GM21367 (cell line): ENCODE results near the gene PRSS8.
"Not testable (repeated sequence)": the region's sequence is repeated elsewhere in the genome, so short reads cannot be mapped to it uniquely, and the experiment has no call there.

Source experiments
- ATAC-seq: cut with Tn5 transposase; IDR thresholded peaks from one replicate; pipeline ENCODE4 v1.9.1; 2021; ENCODE audit not compliant: unreplicated experiment

PRSS8 gene

DNA sequence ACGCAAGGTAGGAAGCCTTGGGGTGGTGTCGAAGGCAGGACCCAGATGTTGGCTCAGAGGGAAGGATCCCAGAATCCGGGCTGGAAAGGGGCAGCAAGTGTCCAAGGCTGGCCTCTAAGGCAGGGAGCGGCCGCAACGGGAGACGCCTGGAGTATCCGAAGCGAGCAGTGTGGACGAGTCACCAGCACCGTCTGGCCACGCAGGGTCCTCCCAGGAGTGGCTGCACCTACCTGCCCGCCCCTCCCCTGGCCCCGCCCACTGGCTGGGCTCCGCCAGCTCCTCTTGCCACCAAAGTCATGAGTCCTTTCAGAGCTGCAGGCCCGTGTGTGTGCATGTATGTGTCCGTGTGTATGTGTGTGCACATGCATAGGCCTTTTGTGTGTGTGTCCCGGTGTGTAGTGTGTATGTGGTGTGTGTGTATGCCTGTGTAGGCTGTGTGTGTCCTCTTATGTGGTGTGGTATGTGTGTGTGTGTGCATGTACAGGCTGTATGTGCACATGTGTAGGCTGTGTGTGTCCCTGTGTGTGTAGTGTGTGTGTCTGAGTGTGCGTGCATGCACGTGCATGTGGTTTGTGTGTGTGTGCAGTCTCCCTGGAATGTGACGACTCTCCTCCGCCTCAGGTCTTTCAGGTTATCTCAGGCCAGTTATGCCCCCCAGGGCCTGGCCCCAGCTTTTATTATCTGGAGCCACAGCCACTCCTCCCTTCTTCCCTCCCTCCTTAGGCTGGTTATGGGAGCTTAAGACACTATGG is at the start of gene PRSS8:
PRSS8 (minus strand) TSS at position 193 of the 752 bp plus-strand sequence. CDS start 229 bp downstream, outside the sequence.
- ATAC-seq = no peak

DNA sequence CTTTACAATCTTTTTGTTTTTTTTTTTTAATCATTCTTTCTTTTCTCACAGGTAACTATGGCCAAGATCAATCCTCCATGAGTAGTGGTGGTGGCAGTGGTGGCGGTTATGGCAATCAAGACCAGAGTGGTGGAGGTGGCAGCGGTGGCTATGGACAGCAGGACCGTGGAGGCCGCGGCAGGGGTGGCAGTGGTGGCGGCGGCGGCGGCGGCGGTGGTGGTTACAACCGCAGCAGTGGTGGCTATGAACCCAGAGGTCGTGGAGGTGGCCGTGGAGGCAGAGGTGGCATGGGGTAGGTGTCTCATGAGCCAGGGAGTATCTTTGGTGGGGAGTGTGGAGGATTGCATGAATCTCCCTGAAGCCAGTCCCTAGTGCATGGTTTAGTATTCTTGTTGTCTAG is 49.4 kb upstream of the PRSS8 start:
- no peak for ATAC-seq

DNA sequence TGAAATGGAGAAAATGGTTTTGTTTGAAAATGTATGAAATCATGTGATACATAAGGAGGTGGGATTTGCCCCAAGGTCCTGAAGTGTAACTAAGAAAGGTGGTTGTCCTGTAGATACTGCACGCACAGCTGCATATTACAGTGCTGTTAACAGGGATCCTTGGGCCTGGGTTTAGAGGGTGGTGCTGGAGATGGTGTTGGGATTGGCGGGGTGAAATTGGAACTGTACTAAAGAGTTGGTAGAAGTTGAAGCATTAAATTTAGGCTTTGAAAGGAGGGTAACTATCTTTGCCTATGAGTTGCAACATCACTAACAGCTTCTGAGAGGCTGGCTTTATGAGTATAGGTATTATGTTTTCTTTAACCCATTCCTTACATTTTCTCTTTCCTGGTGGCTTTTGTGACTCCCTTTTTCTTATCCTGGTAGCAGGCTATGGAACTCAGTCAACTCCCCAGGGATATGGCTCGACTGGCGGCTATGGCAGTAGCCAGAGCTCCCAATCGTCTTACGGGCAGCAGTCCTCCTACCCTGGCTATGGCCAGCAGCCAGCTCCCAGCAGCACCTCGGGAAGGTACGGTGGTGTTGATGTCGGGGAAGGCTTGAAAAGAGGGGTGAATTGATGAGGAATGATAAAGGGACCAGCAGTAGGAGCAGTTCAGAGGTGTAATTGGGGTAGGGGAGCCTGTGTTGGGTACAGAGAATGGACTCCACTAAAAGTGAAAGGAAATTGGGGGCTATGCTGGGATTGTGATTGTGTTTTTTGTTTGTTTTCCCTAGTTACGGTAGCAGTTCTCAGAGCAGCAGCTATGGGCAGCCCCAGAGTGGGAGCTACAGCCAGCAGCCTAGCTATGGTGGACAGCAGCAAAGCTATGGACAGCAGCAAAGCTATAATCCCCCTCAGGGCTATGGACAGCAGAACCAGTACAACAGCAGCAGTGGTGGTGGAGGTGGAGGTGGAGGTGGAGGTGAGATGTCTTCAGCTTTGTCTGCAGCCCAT is 48.2 kb upstream of the PRSS8 start:
- ATAC-seq = no peak

DNA sequence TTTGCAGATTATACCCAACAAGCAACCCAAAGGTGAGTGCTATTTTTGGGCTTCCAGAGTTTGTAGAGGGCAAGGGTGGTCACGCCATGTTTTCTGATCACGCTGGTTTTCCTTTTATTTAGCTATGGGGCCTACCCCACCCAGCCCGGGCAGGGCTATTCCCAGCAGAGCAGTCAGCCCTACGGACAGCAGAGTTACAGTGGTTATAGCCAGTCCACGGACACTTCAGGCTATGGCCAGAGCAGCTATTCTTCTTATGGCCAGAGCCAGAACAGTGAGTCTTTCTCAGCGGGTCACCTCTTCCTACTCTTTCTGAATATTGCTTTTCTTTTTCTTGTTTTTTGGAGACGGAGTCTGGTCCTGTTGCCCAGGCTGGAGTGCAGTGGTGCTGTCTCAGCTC is 46.9 kb upstream of the PRSS8 start:
- ATAC-seq = no peak

DNA sequence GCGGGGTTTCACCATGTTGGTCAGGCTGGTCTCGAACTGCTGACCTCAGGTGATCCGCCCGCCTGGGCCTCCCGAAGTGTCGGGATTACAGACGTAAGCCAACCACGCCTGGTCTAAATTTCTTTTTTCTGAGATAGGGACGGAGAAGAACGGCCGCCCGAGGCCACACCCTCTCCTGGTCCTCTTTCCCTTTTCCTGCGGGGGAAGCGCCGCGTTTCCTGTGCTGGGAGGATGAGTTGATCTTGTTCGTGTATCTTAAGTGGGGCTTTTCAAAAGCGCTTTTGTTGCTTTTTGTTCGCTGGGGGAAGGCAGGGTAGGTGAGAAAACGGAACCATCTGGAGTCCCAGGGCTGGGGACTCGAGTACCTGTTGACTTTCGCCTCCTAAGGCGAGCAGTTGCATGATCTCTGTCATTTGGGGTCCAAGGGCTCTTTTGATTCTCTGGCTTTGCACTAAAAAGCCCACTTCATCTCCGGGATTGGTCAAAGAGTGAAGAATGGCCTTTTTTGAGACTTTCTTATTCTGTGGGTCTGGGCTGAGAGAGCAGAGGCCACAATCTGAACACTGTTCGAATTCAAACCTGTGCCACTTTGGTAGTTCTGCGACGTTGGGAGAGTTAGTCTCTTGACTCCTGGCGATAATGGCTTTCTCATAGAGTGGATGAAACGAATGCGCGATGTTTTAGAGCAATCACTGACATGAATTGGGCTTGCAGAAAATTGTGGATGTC is 45.7 kb upstream of the PRSS8 start:
- no peak for ATAC-seq

DNA sequence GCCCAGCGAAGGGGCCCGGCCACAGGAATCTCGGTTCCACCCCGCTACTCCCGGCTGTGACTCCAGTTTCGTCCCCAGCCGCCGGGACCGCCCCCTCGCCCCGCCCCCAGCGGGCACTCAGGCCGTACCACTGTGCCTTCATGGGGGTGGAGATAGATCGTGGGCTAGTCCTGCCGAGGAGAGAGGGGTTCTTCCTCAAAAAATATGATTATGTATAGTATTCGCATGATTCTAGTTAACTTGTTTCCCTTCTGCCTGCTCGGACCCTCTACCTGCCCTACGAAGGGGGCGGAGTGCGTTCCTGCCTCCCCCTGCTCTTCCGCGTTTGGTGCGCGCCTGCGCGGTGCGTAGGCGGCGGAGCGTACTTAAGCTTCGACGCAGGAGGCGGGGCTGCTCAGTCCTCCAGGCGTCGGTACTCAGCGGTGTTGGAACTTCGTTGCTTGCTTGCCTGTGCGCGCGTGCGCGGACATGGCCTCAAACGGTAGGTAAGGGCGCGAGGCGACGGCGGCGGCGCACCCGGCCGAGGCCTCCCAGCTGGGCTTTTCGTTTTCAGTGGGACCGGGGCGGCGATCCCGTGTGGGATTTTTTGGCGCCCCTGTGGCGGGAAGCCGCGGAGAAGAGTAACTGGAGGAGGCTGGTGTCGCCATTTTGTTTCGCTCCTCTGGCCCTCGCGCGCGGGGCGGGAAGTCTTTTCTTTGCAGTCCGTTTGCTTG is 44.4 kb upstream of the PRSS8 start, which contains the start of gene FUS:
FUS (plus strand) TSS at position 393 of the 713 bp plus-strand sequence; CDS start at position 469, 76 bp downstream.
- peak; percentile 49 for ATAC-seq

DNA sequence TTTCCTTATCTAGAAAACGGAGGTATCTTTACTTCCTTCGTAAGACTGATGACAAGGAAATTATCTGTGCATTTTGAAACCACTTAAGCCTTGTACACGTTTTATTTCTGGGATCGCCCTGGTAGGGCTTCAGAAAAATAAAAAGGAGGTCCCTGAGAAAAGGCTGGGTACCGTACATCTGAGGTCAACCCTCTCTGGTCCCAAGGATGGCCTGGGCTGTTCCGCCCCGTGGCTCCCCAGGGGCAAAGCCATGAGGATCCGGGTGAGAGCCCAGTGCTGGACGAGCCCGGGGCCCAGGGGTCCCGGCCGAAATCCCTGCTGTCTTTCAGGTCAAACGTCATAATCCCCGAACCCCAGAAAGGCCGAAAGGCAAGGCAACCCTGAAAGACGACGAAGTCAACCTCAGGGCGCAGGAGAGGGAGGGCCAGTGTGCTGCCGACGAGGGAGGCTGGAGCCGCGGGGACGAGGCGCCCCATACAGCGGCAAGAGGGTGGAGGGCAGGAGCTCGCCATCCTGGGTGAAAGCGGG is 43.8 kb upstream of the PRSS8 start:
- peak; percentile 1 for ATAC-seq

DNA sequence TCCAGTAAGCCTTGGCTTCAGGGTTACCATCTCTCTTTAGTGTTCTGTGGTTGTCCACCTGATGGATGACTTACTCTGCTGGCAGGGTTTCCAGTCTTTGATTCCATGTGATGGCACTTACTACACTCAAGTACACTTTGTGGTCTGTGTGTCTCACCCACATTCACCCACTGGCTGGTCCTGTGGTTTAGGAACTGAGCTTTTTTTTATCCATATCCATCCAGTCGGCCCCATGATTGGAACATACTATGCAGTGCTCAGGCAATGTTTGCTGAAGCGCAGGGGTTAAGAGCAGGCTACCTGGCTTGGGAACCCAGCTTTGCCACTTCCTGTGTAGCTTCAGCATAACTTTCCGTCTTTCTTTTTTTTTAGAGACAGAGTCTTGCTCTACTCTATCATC is 41.6 kb upstream of the PRSS8 start:
- ATAC-seq = no peak

DNA sequence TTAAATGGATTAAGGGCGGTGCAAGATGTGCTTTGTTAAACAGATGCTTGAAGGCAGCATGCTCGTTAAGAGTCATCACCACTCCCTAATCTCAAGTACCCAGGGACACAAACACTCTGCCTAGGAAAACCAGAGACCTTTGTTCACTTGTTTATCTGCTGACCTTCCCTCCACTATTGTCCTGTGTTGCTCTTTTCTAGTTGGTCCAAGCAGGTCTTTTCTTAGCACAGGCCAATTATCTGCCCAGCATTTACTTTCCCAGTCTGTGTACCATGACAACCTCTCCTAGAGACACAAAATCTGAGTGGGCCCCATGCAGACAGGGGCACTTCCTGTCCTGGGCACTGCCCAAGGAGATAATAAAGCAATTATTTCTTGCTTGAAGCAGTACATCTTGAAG is 34.5 kb upstream of the PRSS8 start:
- not testable (repeated sequence) for ATAC-seq

DNA sequence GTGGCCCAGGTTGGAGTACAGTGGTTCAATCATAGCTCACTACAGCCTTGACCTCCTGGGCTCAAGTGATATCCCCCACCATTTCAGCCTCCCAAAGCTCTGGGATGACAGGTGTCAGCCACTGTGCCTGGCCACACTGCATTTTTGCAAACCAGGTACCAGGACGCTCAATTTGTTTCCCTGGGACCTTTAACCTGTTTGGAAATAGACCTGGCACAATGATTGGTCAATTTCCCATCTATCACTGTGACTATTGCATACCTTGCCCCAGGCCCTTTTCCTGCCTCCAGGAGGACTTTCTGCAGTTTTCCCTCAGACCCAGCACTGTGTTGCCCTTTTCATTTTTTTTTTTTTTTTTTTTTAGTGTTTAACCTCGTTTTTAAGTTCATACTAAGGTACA is 33.3 kb upstream of the PRSS8 start:
- ATAC-seq = no peak

DNA sequence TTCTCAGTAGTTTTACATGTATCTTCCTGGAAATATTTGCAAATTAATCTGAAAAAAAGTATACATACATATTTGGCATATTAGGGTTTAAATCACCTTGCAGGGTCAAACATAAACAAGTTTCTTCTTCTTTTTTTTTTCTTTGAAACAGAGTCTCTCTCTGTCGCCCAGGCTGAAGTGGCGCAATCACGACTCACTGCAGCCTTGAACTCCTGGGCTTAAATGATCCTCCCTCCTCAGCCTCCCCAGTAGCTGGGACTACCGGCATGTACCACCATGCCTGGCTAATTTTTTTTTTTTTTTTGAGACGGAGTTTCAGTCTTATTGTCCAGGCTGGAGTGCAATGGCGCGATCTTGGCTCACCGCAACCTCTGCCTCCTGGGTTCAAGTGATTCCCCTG is 31.8 kb upstream of the PRSS8 start:
- no peak for ATAC-seq

DNA sequence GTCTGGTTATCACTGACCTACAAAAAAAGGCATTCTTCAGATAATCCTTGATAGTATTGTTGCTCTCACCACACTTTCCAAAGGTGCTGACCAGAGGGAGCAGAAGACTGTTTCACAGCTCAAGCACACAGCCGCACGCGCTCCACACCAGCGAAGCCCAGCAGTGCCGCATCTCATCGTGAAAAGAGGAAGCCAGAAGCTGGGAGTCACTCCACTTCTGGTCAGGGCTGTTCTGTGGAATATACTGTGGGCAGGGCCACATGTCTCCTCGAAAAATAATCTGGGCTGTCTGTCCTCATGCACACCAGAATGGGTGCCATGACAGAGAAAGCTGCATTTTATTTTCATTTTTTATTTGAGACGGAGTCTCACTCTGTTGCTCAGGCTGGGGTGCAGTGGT is 21.6 kb upstream of the PRSS8 start:
- ATAC-seq = no peak

DNA sequence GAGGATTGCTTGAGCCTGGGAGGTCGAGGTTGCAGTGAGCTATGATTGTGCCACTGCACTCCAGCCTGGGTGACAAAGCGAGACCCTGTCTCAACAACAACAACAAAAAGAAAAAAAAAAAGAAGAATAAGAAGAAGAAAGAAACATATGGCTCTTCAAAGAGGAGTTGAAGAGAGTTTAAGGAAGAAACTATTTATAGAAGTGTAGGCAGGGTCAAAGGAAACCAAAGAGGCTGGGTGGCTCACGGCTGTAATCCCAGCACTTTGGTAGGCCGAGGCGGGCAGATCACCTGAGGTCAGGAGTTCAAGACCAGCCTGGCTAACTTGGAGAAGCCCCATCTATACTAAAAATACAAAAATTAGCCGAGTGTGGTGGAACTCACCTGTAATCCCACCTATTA is 15.4 kb upstream of the PRSS8 start:
- ATAC-seq = not testable (repeated sequence)

DNA sequence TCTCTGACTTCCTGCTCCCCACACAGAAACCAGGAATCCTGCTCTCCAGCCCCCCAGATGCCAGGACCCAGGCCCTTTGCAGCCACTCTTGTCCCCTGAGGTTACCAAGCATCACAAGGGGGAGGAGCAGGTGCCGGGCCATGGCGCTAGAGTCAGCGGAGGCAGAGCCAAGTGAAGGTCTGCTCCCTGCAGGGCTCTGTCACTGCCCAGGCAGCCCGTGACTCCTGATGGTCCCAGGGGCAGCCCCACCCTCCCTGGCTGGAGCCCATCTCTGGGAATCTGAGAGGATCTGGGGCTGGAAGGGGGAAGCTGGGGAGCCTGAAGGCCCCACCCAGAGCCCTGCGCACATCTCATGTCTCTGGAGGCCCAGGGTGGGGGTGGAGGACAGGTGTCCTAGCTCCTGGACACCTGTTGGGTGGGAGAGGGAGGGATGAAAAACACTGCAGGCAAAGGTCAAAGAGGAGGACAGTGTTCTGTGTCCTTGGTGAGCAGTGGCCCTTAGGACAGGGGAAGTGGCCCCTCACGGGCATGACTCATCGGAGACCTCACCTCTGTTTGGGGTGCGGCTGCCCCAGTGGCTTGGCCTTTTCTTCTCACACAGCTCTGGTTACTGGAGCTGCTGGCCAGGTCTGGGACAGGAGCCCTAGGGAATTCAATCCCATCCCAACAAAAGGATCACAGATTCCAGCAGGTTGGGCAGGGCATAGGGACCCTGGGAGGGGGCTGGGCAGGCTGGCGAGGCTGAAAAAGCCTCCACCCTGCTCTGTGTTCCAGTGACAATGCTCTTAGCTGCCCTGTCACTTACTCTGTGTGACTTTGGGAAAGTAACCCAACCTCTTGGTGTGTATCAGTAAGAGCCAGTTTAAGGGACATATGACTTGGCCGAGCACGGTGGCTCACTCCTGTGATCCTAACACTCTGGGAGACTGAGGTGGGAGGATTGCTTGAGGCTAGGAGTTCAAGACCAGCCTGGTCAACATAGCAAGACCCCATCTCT is 14.7 kb upstream of the PRSS8 start, which contains the start of gene PRSS36:
PRSS36 (minus strand) TSS at position 173 of the 997 bp plus-strand sequence; CDS start at position 142, 31 bp downstream.
- no peak for ATAC-seq

DNA sequence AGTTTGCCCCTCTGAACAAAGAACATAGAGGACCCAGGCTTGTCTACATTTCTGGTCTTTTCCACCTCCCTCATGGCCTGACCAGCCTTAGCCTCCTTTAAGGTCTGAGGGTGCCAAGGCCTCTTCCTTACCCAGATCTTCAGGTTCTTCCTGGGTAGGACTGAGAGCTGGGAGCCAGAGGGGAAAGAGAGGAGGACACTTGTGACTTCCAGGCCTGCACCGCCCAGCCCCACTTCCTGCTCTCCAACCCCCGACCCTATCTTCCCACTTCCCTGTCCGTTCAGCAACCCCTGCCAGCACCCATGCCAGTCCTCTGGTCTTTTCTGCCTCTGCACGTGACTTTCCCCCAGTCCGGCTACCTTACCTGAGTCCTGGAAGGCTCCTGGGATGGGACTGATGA is 13.8 kb upstream of the PRSS8 start:
- no peak for ATAC-seq

DNA sequence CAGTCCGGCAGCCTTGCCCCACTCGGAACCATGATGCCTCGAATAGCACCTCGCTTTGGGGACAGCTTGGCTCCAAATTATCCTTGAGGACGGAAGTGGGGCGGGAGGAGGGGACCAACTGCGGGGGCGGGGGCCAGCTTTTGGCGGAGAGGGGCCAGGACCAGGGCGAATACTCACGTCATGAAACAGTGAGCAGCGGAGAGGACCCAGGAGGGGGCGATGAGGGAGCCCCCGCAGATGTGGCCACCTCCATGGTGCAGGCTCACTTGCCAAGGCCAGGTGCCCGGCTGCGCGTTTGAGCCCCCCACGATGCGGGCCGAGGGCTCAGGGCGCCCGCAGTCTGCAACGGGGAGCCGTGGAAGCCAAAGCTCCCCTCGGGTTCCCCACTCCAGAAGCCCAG is 13.4 kb upstream of the PRSS8 start:
- no peak for ATAC-seq

DNA sequence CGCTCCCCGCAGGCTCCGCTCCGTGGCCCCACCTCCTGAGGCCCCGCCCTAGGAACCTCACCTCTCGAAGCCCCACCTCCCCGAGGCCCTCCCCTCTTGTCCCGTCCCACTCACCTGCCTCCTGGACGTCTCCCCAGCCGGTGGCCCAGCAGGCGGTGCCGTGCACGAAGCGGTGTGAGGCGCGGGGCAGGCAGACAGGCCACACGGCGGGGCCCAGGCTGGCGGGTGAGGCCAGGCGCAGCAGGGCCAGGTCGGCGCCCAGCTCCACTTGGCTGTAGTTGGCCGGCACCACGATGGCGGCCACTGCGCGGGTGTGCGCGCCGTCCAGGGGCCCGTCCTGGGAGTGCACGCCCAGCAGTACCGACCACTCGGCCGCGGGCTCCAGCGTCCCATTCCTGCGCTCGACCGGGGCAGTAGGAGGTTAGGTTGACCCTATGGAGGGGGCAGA is 12.8 kb upstream of the PRSS8 start:
- ATAC-seq = no peak

DNA sequence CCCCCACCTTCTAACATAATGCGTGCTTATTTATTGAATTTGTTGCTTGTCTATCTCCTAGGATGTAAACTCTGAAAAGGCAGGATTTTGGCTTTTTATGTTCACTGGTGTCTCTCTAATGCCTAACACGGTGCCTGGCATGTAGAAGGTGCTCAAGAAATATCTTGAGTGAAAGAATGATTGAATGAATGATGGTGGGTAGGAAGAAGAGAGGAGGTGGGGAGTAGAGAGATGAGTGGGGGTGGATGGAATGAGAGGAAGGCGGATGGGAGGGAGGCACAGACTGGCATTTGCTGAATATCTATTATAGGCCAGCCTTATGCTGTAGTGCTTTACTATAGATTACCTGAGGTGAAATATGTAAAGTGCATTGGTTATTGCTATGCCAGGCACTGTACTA is 12.0 kb upstream of the PRSS8 start:
- ATAC-seq = no peak
